GM18508 (cell line): Measurements from ENCODE around the gene CILP2.
A peak's percentile ranks its signal among the peaks of the same experiment; 100 is the strongest.

Experiments used
- ATAC-seq: cut with Tn5 transposase; IDR thresholded peaks from one replicate; pipeline ENCODE4 v1.9.1; 2021; ENCODE audit warnings: moderate number of reproducible peaks; ENCODE audit not compliant: insufficient read depth, unreplicated experiment

Gene CILP2

DNA sequence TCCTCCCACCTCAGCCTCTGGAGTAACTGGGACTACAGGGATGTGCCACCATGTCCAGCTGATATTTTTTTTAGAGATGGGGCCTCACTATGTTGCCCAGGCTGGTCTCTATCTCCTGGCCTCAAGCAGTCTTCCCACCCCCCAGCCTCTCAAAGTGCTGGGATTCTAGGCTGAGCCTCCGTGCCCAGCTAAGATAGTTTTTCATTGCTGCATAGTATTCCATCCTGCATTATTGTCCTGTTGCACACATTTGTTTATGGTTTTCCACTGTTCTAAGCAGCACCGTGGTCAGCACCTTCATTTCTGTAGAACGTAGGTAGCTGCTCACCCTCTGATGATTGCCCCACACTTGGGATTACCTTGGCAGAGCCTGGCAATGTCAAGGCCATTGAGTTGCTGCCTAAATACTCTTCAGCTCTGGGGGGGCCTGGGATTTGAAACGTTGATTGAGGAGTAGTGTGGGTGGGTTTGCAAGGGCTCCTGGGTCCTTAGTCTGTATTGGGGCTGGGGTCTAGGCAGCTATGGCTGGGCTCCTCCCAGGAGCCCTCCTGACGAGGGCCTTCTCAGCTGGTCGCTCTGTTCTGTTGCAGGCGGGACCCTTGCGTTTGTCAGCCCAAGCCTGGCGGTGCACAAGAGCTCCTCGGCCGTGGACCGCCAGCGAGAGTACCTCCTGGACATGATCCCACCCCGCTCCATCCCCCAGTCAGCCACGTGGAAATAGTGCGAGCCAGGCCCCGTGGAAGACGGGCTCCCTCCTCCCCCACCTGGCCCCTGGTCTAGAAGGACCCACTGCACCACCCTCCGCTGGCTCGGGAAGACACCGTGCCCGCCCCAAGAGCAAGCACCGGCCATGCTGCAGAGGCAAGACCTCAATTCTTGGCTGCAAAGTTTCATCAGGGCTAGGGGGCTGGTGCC is 33.1 kb upstream of the CILP2 start:
- no peak for ATAC-seq

DNA sequence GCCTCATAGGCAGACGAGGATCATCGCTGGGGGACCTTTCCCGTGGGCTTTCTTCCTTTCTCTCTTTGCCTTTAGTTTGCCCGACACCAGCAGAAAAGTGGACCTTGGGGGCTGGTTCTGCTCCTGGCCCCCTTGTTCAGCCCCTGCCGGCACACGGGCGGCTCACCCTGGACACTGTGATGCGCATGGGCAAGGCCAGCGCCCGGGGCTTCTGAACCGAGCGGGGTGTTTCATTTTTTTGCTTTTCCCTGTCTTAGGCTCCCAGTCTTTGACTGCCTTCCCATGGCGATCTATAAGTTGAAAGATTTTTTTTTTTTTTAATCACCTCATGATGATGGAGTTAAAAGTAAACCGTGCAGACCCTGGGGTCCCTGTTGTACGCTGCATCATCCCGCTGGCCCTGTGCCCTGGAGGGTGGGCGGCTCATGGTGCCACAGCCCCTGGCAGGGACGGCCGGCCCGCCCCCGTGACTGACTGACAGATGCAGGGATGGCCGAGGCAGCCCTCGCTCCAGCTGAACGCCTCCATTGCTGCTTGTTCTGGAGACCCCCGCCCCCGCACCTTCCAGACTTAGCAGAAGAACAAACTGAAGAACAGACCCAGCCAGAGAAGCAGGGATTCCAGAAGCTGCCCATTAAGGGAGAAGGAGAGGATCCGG is 32.3 kb upstream of the CILP2 start:
- no peak for ATAC-seq

- ATAC-seq = no peak
These were observed 31.5 kb upstream of the CILP2 start for GRCh38 chr19:19506592-19506991.

GRCh38 chr19:19507354-19507753 is 30.7 kb upstream of the CILP2 start:
- no peak for ATAC-seq

GRCh38 chr19:19508217-19508616 is 29.8 kb upstream of the CILP2 start:
- no peak for ATAC-seq

DNA sequence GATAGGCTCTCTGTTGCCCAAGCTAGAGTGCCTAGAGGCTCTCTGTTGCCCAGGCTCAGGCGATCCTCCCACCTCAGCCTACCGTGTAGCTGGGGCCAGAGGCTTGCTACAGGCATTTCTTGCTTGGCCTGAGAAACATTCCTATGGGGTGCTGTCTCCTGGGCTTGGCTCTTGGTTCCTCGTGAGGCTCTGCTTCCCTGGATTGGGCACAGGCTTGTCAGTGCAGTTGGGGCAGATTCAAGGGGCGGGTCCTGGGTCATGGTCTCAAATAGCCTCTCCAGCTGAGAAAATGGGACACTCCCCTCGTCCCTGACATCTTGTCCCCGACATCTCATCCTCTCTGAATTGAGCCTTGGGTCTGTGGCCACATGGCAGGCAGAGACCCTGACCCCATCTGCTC is 27.6 kb upstream of the CILP2 start:
- no peak for ATAC-seq

- ATAC-seq = no peak
These were observed 24.4 kb upstream of the CILP2 start for GRCh38 chr19:19513682-19514081.

GRCh38 chr19:19514215-19514657 is 23.8 kb upstream of the CILP2 start:
- no peak for ATAC-seq

GRCh38 chr19:19514881-19515641 is 23.0 kb upstream of the CILP2 start, which contains the start of gene TSSK6:
Gene TSSK6, minus strand, starts transcription at chr19:19515548. Its CDS starts 121 bp downstream, at chr19:19515427.
- ATAC-seq = no peak

- ATAC-seq = peak; percentile 63
These were observed 22.2 kb upstream of the CILP2 start, which contains the start of gene NDUFA13 for GRCh38 chr19:19515642-19516519. Gene NDUFA13, plus strand, starts transcription at chr19:19516225. Its CDS starts 14 bp downstream, at chr19:19516239.

- ATAC-seq = no peak
These were observed 20.8 kb upstream of the CILP2 start for GRCh38 chr19:19517235-19517619.

DNA sequence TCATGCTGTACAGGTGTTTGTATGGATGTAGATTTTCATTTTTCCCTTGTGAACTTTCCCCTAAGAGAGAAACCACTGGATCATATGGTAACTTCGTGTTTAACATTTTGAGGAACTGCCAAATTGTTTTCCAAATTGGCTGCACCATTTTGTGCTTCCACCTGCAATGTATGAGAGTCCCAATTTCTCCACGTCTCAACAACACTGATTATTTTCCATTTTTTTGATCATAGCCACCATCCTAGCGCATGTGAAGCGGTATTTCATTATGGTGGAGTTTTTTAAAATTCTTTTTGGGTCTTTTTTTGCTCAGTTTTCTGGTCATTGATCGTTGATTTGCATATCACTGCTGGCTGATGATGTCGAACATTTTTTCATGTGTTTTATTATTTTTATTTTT is 17.1 kb upstream of the CILP2 start:
- no peak for ATAC-seq

DNA sequence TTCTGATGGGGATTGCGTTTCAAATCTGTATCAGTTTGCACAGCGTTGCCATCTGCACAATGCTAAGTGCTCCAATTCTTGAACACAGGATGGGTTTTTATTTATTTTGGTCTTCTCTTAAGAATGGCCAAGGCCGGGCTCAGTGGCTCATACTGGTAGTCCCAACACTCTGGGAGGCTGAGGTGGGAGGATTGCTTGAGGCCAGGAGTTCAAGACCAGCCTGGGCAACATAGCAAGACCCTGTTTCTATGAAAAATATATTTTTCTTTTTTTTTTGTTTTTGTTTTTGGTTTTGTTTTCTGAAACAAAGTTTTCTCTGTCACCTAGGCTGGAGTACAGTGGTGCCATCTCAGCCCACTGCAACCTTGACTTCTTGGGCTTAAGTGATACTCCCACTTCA is 14.9 kb upstream of the CILP2 start:
- no peak for ATAC-seq

GRCh38 chr19:19524053-19524452 is 14.0 kb upstream of the CILP2 start:
- no peak for ATAC-seq

- no peak for ATAC-seq
These were observed 12.3 kb upstream of the CILP2 start for GRCh38 chr19:19525611-19526380.

GRCh38 chr19:19526581-19527370 is 11.3 kb upstream of the CILP2 start:
- ATAC-seq = no peak

GRCh38 chr19:19527371-19527656 is 10.8 kb upstream of the CILP2 start:
- no peak for ATAC-seq
